HepG2 (cell line): ENCODE results near the gene RRBP1. TPM values are rescaled to one million over a fixed set of nuclear protein-coding genes. Genes with fewer than 3 reads are reported as not detected.

Experiments used
- ARNT ChIP-seq: fragments of 450-650 bp; IDR thresholded peaks from 2 replicates; pipeline ENCODE4 v1.6.1; 2017
- ATF6 ChIP-seq: sonication (generic); formaldehyde crosslinking; conservative IDR thresholded peaks from 2 replicates; pipeline ENCODE4 v1.4.0; 2020; ENCODE audit warnings: missing genetic modification reagents
- BRCA1 ChIP-seq: sonication (generic); formaldehyde crosslinking; IDR thresholded peaks from 2 replicates; pipeline ENCODE4 v1.4.0; 2020; ENCODE audit warnings: missing genetic modification reagents
- ESRRA ChIP-seq: sonication (generic); formaldehyde crosslinking; IDR thresholded peaks from 2 replicates; pipeline ENCODE4 v1.5.1; 2020; ENCODE audit warnings: mild to moderate bottlenecking, low read depth, missing genetic modification reagents
- FOXA3 ChIP-seq: IDR thresholded peaks from 2 replicates; pipeline ENCODE4 v1.6.1; 2016; ENCODE audit warnings: missing genetic modification reagents, missing compliant biosample characterization
- GPN1 ChIP-seq: sonication (generic); formaldehyde crosslinking; IDR thresholded peaks from 2 replicates; pipeline ENCODE4 v1.5.1; 2020; ENCODE audit warnings: missing genetic modification reagents, borderline replicate concordance
- HDAC1 ChIP-seq: sonication (generic); formaldehyde crosslinking; IDR thresholded peaks from 2 replicates; pipeline ENCODE4 v1.5.1; 2020; ENCODE audit warnings: mild to moderate bottlenecking, missing genetic modification reagents
- HIVEP1 ChIP-seq: sonication (generic); formaldehyde crosslinking; IDR thresholded peaks from 2 replicates; pipeline ENCODE4 v1.4.0; 2020; ENCODE audit warnings: mild to moderate bottlenecking, missing genetic modification reagents
- IKZF1 ChIP-seq: fragments of 450-650 bp; IDR thresholded peaks from 2 replicates; pipeline ENCODE4 v1.7.1; 2016
- IKZF5 ChIP-seq: IDR thresholded peaks from 2 replicates; pipeline ENCODE4 v1.6.1; 2018; ENCODE audit warnings: missing genetic modification reagents, mild to moderate bottlenecking, missing compliant biosample characterization
- JUNB ChIP-seq: sonication (generic); formaldehyde crosslinking; IDR thresholded peaks from 2 replicates; pipeline ENCODE4 v1.8.0; 2022; ENCODE audit warnings: missing genetic modification reagents, mild to moderate bottlenecking, borderline replicate concordance
- KAT2B ChIP-seq: fragments of 150-350 bp; IDR thresholded peaks from 2 replicates; pipeline ENCODE4 v1.6.1; 2014; ENCODE audit warnings: low read depth, low read length, borderline replicate concordance
- MAFG ChIP-seq: sonication (generic); formaldehyde crosslinking; IDR thresholded peaks from 2 replicates; pipeline ENCODE4 v1.5.1; 2020; ENCODE audit warnings: mild to moderate bottlenecking, missing genetic modification reagents
- MBNL3 ChIP-seq: fragments of 250-450 bp; sonication (Bioruptor Pico); conservative IDR thresholded peaks from 2 replicates; pipeline ENCODE4 v1.8.0; 2022; ENCODE audit warnings: mild to moderate bottlenecking, inconsistent platforms
- MLXIP ChIP-seq: sonication (generic); formaldehyde crosslinking; IDR thresholded peaks from 2 replicates; pipeline ENCODE4 v1.9.0; 2021; ENCODE audit warnings: missing genetic modification reagents, borderline replicate concordance
- MTA1 ChIP-seq: sonication (generic); formaldehyde crosslinking; IDR thresholded peaks from 2 replicates; pipeline ENCODE4 v1.4.0; 2020; ENCODE audit warnings: missing genetic modification reagents, mild to moderate bottlenecking, borderline replicate concordance
- NBN ChIP-seq: fragments of 450-650 bp; conservative IDR thresholded peaks from 2 replicates; pipeline ENCODE4 v1.6.1; 2017
- NFYB ChIP-seq: sonication (generic); formaldehyde crosslinking; IDR thresholded peaks from 2 replicates; pipeline ENCODE4 v1.4.0; 2020; ENCODE audit warnings: missing genetic modification reagents
- NPAS2 ChIP-seq: sonication (generic); formaldehyde crosslinking; IDR thresholded peaks from 2 replicates; pipeline ENCODE4 v1.8.0; 2022; ENCODE audit warnings: mild to moderate bottlenecking, missing genetic modification reagents, borderline replicate concordance
- RAD51 ChIP-seq: fragments of 450-650 bp; IDR thresholded peaks from 2 replicates; pipeline ENCODE4 v1.6.1; 2016; ENCODE audit warnings: borderline replicate concordance
- RFX5 ChIP-seq: IDR thresholded peaks from 2 replicates; pipeline ENCODE4 v1.6.1; 2011; ENCODE audit warnings: low read depth, low read length, improper control_type of control experiment
- RNF2 ChIP-seq: fragments of 450-650 bp; conservative IDR thresholded peaks from 2 replicates; pipeline ENCODE4 v1.6.1; 2016; ENCODE audit warnings: low read depth
- TCF7L2 ChIP-seq: IDR thresholded peaks from 2 replicates; pipeline ENCODE4 v1.6.1; 2011; ENCODE audit warnings: mild to moderate bottlenecking, low read depth, low read length, moderate library complexity
- YY1 ChIP-seq: IDR thresholded peaks from 2 replicates; pipeline ENCODE4 v1.6.1; 2011; ENCODE audit warnings: low read length, low read depth, moderate library complexity, mild to moderate bottlenecking; ENCODE audit not compliant: insufficient read depth, insufficient replicate concordance
- ZNF121 ChIP-seq: sonication (generic); formaldehyde crosslinking; IDR thresholded peaks from 2 replicates; pipeline ENCODE4 v1.5.0; 2020; ENCODE audit warnings: mild to moderate bottlenecking, missing genetic modification reagents
- ZNF383 ChIP-seq: sonication (generic); formaldehyde crosslinking; IDR thresholded peaks from 2 replicates; pipeline ENCODE4 v1.4.0; 2020; ENCODE audit warnings: missing genetic modification reagents, mild to moderate bottlenecking, borderline replicate concordance
- ZNF777 ChIP-seq: sonication (generic); formaldehyde crosslinking; IDR thresholded peaks from 2 replicates; pipeline ENCODE4 v1.4.0; 2020; ENCODE audit warnings: missing genetic modification reagents
- ZNF883 ChIP-seq: sonication (generic); formaldehyde crosslinking; IDR thresholded peaks from 2 replicates; pipeline ENCODE4 v1.5.1; 2020; ENCODE audit warnings: mild to moderate bottlenecking, missing genetic modification reagents; ENCODE audit errors: not compliant biosample characterization
- ZSCAN20 ChIP-seq: sonication (generic); formaldehyde crosslinking; IDR thresholded peaks from 2 replicates; pipeline ENCODE4 v1.4.0; 2020; ENCODE audit warnings: missing genetic modification reagents, mild to moderate bottlenecking, borderline replicate concordance
- polyA plus RNA-seq, 8 experiments: library from polyadenylated mRNA; depleted of rRNA in 3 of 8; stranded (reverse) in 7 of 8; unstranded in 1 of 8; fragments of >200 nt; fragmentation: Illumina TruSeq in 4 of 8; extraction: Trizol in 4 of 8; gene quantifications; 2 replicates each; pipeline versions ENCODE4 v1.2.1 to v1.2.3, GENCODE V29; 2011 to 2016; ENCODE audit warnings: low read depth in 4 of 8, missing spikeins in 1 of 8, mixed read lengths in 1 of 8; ENCODE audit not compliant: insufficient read depth in 1 of 8
- total RNA-seq, 5 experiments: library from RNA; depleted of rRNA; stranded (reverse); fragments of >200 nt; fragmentation: Illumina TruSeq; extraction: Trizol; gene quantifications; 2 replicates each; pipeline ENCODE4 v1.2.3, GENCODE V29; 2016; ENCODE audit warnings: low read depth in 1 of 5

RRBP1 gene
- total and polyA plus RNA-seq, 2 of the 13 experiments (the other 11 are each of a cell fraction or from before 2014, with no cell fraction given): 150 to 222 TPM

DNA sequence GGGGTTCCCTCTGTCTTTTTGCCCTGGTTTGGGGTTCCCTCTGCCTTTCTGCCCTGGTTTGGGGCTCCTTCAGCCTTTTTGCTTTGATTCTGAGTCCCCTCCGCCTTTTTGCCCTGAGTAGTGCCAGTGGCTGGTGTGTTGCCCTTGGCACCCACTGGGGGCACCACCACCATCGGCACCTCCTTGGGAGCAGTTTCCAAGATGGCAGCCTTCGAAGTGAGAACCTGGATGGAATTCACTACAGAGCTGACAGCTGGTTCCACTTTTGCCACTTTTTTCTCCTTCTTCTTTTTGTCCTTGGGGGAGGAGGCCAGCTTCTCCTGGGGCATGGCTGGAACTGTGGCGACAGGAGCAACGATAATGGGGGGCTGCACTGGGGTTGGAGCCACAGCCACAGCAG lies 22.2 kb downstream of the RRBP1 start (continued):
- TF ChIP-seq RAD51: no peak
- TF ChIP-seq FOXA3 (CRISPR knock-in tag): no peak
- peak; percentile 43; the same call in 1 of the 2 replicates for TF ChIP-seq HIVEP1 (CRISPR knock-in tag)
- no peak for TF ChIP-seq RNF2
- 0 out of 2 replicates have a peak, but pooled peaks have one; percentile 14 for TF ChIP-seq MTA1 (CRISPR knock-in tag)
- peak; percentile 39 for TF ChIP-seq YY1
- TF ChIP-seq ARNT: no peak
- no peak for TF ChIP-seq NFYB (CRISPR knock-in tag)
- no peak for TF ChIP-seq NBN
- no peak for TF ChIP-seq GPN1 (CRISPR knock-in tag)
- TF ChIP-seq TCF7L2: no peak
- TF ChIP-seq BRCA1: no peak
- no peak for TF ChIP-seq ZSCAN20 (CRISPR knock-in tag)
- no peak for TF ChIP-seq IKZF5 (CRISPR knock-in tag)
- TF ChIP-seq JUNB: no peak
- no peak for TF ChIP-seq MLXIP (CRISPR knock-in tag)
- 0 out of 2 replicates have a peak, but pooled peaks have one; percentile 21 for TF ChIP-seq HDAC1 (CRISPR knock-in tag)
- TF ChIP-seq ZNF777 (CRISPR knock-in tag): 0 out of 2 replicates have a peak, but pooled peaks have one; percentile 22
- no peak for TF ChIP-seq MBNL3
- TF ChIP-seq ZNF883: peak; percentile 24
- no peak for TF ChIP-seq ATF6 (CRISPR knock-in tag)
- TF ChIP-seq RFX5: no peak
- TF ChIP-seq MAFG (CRISPR knock-in tag): no peak
- TF ChIP-seq KAT2B: no peak
- no peak for TF ChIP-seq ZNF121 (CRISPR knock-in tag)
- TF ChIP-seq ESRRA (CRISPR knock-in tag): no peak
- no peak for TF ChIP-seq NPAS2 (CRISPR knock-in tag)
- no peak for TF ChIP-seq ZNF383 (CRISPR knock-in tag)
- TF ChIP-seq IKZF1: no peak
